ENCODE data around the gene CXCL13.
"Not testable (repeated sequence)": the region's sequence is repeated elsewhere in the genome, so short reads cannot be mapped to it uniquely, and the experiment has no call there.

The CXCL13 gene, protein sequence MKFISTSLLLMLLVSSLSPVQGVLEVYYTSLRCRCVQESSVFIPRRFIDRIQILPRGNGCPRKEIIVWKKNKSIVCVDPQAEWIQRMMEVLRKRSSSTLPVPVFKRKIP

GRCh38 chr4:77605210-77605902 lies at the start of gene CXCL13:
Gene CXCL13 (plus strand): TSS chr4:77605820. CDS start chr4:77605866, 46 bp downstream.
- no peak for DNase-seq

DNA sequence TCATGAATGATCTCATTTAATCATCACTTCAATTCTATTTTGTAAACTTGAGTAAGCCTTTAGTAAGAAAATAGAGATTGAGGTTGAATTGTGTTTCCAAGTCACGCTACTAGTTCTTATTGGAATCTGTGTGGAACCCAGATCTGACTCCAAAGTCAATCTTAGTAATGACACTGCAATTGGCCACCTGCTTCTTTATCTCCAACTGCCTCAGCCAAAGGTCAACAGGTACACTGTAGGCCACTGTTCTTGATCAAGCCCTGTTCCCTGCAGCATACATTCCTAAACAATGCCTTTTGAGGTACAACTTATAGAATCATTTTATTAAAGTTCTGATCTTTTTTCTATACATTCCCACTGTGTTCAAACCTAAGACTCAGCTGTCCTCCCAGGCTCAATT lies 45.5 kb upstream of the CXCL13 start:
- no peak for DNase-seq

- not testable (repeated sequence) for DNase-seq
Observed at GRCh38 chr4:77561720-77562119, 43.9 kb upstream of the CXCL13 start.

- DNase-seq: no peak
Observed at GRCh38 chr4:77564231-77564630, 41.4 kb upstream of the CXCL13 start.

DNA sequence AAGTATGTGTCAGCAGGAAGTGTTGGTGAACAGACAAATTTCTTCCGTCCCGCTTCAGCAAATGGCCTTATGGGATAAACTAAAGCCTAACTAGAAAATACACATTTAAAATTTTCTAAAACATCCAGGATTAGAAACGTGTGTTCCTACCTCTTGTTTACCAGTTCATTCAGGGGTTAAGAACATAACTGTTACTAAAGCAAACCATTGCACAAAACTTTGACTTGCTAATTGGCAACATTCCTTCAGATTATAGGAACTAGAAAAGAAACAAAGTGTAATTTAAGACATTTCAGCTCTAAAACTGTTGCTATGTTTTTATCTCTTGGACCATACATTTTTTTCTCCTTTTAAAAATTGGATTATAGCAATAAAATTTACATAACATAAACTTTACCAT lies 39.5 kb upstream of the CXCL13 start:
- DNase-seq: no peak

DNA sequence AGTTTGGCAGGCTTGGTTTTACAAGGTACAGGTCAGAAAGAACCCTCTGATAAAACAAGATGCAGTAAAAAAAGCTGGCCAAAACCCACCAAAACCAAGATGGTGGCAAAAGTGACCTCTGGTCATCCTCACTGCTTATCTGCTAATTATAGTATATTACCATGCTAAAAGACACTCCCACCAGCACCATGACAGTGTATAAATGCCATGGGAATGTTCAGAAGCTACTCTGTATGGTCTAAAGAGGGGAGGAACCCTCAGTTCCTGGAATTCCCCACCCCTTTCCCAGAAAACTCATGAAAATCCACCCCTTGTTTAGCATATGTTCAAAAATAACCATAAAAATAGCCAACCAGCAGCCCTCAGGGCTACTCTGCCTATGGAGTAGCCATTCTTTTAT lies 38.1 kb upstream of the CXCL13 start:
- DNase-seq: no peak

DNA sequence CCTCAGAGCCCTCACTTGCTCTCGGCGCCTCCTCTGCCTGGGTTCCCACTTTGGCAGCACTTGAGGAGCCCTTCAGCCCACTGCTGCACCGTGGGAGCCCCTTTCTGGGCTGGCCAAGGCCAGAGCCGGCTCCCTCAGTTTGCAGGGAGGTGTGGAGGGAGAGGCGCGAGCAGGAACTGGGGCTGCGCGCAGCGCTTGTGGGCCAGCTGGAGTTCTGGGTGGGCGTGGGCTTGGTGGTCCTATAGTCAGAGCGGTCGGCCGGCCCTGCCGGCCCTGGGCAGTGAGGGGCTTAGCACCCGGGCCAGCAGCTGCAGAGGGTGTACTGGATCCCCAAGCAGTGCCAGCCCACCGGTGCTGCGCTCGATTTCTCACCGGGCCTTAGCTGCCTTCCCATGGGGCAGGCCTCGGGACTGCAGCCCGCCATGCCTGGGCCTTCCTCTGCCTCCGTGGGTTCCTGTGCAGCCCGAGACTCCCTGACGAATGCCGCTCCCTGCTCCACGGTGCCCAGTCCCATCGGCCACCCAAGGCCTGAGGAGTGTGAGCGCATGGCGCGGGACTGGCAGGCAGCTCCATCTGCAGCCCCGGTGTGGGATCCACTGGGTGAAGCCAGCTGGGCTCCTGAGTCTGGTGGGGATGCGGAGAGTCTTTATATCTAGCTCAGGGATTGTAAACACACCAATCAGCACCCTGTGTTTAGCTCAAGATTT lies 35.0 kb upstream of the CXCL13 start:
- DNase-seq: not testable (repeated sequence)

DNA sequence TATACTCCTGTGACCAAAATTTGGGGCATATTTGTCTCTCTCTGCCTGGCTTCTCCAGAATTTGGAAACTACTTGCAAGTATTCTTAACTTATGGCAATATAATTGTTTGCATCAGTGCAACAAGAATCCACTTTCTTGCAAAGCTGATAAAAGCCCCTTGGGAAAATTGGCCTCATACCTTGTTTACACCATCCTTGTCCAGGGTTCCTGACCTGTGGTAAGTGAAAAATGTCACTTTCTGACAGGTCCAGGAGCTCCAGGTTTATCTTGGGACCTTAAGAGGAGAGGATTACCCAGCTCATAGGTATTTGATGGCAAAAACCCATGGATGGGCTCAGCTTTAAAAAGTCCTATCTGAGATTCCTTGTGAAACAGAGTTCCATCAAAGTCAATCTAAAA lies 29.3 kb upstream of the CXCL13 start:
- DNase-seq: no peak

DNA sequence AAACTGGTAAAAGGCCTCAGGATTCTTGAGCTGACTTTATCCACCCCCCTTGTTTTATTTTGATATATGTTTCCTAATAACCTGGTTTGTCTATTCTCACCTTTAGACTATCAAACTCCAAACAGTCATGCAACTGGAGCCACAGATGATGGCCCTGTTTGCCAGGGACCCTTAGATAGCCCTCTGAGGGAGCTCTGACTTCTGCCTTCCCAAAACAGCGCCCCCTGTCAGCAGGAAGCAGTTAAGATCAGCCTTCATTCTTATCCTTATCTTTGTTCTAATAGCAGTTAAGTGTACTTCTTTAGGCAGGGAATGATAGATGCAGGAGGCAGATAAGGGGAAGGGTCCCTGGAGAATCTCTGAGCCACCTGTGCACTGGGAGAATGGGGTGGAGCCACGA lies 27.5 kb upstream of the CXCL13 start:
- no peak for DNase-seq

- DNase-seq: no peak
Observed at GRCh38 chr4:77579406-77580076, 26.1 kb upstream of the CXCL13 start.

DNA sequence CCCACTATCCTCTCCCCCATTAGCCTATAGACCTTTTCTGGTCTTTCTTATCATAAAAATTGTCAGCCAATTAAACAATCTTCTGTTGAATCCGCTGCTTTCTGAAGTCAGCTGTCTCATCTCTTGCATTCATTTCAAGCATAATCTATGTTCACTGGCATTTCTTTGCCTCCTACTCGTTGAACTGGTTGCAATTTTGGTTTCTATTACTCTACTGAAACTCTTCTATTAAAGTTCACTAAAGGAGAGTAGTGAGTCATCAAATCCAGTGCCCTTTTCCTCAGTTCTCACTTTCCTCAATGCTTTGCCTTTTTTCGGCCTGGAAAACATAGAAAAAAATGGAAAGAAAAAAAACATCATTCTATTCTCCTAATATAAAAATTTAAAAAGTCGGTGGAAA lies 23.9 kb upstream of the CXCL13 start:
- no peak for DNase-seq

GRCh38 chr4:77582156-77582555 lies 23.5 kb upstream of the CXCL13 start:
- DNase-seq: no peak

- DNase-seq: no peak
Observed at GRCh38 chr4:77582711-77583110, 22.9 kb upstream of the CXCL13 start.

DNA sequence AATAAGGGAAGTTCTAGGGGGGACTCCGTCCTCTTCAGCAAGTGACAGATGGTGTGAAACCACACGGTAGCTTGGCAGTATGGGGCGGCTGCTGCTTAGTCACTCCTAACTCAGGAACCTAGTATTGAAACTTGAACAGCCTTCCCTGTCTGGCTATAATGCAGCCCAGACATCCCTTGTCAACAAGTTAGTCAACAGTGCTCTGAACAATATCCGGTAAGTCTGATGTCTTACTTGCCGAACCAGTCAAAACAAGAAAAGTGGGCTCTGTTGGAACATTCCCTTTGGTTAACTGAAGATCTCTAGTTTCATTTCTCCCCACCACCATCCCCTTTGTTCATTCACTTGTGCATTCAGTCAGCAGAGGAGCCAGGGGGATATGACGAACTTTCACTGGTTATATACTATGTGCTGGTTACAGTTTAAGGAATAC lies 18.7 kb upstream of the CXCL13 start:
- DNase-seq: peak; percentile 70 to 77

DNA sequence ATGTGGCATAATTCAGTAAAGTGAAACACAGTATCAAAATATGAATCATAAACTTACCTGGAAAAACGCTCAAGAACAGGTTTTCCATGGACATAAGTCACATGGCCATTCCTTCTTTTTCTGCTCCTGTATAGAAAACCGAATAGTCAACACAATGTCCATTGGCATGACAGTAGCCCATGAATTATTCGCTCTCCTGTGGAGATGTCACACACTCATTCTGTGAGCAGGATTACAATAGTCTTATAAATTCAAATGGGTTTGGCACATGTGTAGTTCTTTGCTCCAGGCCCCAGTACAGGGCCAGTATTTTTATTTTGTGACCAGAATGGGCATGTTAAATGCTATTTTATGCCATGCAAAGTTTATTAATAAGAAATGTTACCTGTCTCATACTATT lies 15.1 kb upstream of the CXCL13 start:
- DNase-seq: no peak

DNA sequence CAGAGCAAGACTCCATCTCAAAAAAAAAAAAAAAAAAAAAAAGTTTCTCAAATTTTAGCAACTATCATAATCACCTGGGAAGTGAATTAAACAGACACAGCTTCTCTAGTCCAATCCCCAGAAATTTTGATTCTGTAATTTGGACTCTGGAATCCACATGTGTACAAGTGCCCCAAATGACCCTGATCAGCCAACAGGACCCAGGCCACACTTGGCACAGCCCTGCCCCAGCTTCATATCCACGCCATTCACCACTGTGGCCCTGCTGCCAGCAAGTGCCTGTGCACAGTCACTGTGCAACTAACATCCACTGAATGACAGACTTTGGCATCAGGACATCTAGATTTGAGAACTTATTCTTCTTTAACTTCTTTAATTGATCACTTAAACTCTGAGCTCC lies 14.1 kb upstream of the CXCL13 start:
- DNase-seq: no peak

- DNase-seq: peak; percentile 47 to 58
Observed at GRCh38 chr4:77593101-77593500, 12.5 kb upstream of the CXCL13 start.

- no peak for DNase-seq
Observed at GRCh38 chr4:77593993-77594392, 11.6 kb upstream of the CXCL13 start.

DNA sequence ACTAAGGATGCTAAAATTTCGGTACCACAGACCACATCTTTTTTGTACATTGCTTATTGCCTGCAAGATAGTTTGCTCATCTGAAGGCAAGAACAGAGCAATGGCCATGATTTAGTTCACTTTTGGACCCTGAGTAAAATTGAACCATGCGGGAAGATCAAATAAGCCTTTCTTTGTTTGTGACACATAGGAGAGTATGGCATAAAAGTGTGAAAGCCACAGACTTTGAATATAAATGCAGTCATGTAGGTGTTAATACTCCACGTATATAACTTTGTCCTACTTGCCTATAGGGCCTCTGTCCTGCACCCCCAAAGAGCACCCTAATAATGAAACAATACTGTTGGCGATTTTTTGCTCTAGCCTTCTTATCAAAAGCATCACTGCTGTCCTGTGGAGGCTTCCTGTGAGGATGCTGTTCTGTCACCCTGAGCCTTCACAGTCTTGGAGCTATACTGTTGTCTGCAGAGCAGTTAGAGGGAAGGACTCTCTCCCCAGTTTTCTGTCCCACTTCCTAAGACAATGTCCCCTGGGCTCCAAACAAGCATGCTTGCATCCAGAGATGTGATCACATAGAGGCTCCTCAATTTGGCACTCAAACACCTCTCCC lies 10.2 kb upstream of the CXCL13 start:
- peak; percentile 49 to 53 for DNase-seq

- DNase-seq: no peak
Observed at GRCh38 chr4:77599378-77599777, 6.2 kb upstream of the CXCL13 start.

DNA sequence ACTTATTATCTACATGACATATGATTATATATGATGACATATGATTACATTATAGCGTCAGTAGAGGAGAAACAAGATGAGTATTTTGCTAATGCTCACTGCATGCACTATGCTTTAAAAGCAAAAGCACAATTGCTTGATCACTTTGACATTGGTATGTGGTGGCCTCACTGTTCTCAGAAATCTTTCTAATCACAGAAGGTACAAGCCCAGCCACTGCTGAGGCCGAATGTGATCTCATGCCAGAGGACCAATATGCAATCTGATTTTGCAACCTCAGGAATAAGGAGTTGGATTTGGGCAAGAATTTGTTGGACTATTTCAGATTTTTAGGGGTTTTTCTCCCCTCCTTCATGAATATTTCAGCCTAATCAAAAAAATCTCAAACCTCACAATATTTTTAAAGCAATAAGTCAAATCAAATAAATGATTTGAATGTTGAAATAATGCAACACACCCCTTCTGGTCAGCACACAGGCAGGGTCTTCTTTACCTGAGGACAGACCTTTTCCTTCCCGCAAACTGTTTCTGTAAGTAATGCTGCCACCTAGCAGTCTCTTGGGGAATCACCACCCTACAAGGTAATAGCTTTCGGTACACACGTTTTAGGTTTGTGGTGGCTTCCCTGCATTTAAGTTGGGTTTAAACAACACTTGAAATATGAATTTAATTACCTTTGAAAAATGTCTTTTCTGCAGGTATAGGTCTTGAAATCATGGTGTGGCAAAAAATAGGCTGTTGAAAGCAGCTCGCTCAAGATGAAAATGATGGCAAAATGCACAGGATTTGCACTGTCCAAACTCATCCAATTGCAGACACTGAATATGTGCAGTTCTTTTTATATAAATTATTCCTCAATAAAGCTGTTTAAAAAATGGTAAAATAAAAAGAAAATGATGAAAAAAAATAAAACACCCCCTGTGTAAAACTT lies 4.8 kb upstream of the CXCL13 start:
- DNase-seq: no peak

DNA sequence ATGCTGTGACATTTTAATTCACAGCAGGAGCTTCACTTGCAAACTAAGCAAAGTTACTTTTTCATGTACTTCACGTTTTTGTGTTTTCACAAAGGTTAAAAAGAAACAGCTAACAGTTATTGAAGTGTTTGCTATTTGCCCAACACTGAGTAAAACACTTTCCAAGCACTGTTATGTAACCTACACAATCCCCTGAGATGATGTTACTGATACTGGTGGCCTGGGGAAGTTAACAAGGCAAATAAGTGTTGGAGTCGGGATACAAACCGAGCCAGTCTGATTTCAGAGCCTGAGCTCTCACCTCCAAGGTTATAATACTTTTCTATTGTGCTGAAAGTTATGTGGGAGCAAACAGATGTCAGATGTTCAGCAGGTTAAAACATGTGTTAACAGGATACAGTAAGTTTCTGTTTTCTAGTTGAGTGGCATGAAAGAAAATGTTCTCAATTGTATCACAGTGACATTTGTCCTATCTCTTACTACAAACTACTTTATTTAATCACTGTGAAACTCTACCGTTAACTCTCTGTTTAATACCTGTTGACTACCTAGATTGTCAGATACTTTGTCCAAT lies 3.9 kb upstream of the CXCL13 start:
- DNase-seq: no peak

Data from activated T-cell treated with anti-CD3 and anti-CD28 coated beads, Interleukin-2, amount 50 U/mL, for 48 hours (primary cell).